Ishikawa (cell line): ENCODE measurements around the gene SLA2.

Experiments
- CEBPB ChIP-seq: IDR thresholded peaks from 2 replicates; pipeline ENCODE4 v1.6.1; 2012
- CREB1 ChIP-seq: IDR thresholded peaks from 2 replicates; pipeline ENCODE4 v1.6.1; 2012; ENCODE audit warnings: low read depth
- EGR1 ChIP-seq: IDR thresholded peaks from 2 replicates; pipeline ENCODE4 v1.6.1; 2012
- EP300 ChIP-seq: IDR thresholded peaks from 2 replicates; pipeline ENCODE4 v1.6.1; 2012; ENCODE audit warnings: borderline replicate concordance
- FOXM1 ChIP-seq: IDR thresholded peaks from 2 replicates; pipeline ENCODE4 v1.6.1; 2012; ENCODE audit warnings: low read depth, borderline replicate concordance
- NFIC ChIP-seq: IDR thresholded peaks from 2 replicates; pipeline ENCODE4 v1.6.1; 2012
- RAD21 ChIP-seq: IDR thresholded peaks from 2 replicates; pipeline ENCODE4 v1.6.1; 2012; ENCODE audit warnings: low read depth
- TAF1 ChIP-seq: IDR thresholded peaks from 2 replicates; pipeline ENCODE4 v1.6.1; 2012; ENCODE audit warnings: low read depth, mild to moderate bottlenecking
- TCF12 ChIP-seq: IDR thresholded peaks from 2 replicates; pipeline ENCODE4 v1.6.1; 2012; ENCODE audit warnings: low read depth
- TEAD4 ChIP-seq: IDR thresholded peaks from 2 replicates; pipeline ENCODE4 v1.6.1; 2012
- YY1 ChIP-seq: IDR thresholded peaks from 2 replicates; pipeline ENCODE4 v1.6.1; 2012; ENCODE audit warnings: low read depth
- ZBTB7A ChIP-seq: IDR thresholded peaks from 2 replicates; pipeline ENCODE4 v1.6.1; 2012; ENCODE audit warnings: low read depth
- TF ChIP-seq, protein P1 (sequence below): IDR thresholded peaks from 2 replicates; pipeline ENCODE4 v1.6.1; 2012
- TF ChIP-seq, protein P2 (sequence below): IDR thresholded peaks from 2 replicates; pipeline ENCODE4 v1.6.1; 2012
- TF ChIP-seq, protein P3 (sequence below): IDR thresholded peaks from 2 replicates; pipeline ENCODE4 v1.6.1; 2012; ENCODE audit warnings: low read depth, mild to moderate bottlenecking

SLA2 gene

DNA sequence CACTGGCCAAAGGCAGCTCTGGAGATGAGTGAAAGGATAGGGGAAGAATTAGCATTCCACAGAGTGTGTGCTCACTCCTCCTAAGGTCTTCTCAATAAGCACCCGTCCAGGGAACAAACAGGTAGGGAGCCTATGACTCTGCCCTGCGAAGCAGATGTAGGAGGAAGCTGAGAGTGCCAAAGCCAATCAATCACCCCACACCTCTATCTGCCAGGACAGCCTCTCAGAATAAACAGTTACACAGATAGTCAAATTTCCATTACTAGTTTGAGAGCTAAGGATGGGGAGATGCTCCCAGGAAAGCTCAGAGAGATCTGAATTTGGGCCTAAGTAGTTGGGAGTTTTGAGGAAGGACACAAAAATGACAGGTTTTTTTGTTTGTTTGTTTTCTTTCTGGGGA lies 40.5 kb upstream of the SLA2 start:
- TF ChIP-seq CREB1 (no peak), CEBPB (no peak), FOXM1 (no peak), YY1 (no peak), TCF12 (no peak), ZBTB7A (no peak), TEAD4 (no peak), TAF1 (no peak), NFIC (no peak)
- TF ChIP-seq, protein P1, sequence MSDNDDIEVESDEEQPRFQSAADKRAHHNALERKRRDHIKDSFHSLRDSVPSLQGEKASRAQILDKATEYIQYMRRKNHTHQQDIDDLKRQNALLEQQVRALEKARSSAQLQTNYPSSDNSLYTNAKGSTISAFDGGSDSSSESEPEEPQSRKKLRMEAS = no peak
- TF ChIP-seq, protein P2, sequence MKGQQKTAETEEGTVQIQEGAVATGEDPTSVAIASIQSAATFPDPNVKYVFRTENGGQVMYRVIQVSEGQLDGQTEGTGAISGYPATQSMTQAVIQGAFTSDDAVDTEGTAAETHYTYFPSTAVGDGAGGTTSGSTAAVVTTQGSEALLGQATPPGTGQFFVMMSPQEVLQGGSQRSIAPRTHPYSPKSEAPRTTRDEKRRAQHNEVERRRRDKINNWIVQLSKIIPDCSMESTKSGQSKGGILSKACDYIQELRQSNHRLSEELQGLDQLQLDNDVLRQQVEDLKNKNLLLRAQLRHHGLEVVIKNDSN = no peak
- TF ChIP-seq, protein P3, sequence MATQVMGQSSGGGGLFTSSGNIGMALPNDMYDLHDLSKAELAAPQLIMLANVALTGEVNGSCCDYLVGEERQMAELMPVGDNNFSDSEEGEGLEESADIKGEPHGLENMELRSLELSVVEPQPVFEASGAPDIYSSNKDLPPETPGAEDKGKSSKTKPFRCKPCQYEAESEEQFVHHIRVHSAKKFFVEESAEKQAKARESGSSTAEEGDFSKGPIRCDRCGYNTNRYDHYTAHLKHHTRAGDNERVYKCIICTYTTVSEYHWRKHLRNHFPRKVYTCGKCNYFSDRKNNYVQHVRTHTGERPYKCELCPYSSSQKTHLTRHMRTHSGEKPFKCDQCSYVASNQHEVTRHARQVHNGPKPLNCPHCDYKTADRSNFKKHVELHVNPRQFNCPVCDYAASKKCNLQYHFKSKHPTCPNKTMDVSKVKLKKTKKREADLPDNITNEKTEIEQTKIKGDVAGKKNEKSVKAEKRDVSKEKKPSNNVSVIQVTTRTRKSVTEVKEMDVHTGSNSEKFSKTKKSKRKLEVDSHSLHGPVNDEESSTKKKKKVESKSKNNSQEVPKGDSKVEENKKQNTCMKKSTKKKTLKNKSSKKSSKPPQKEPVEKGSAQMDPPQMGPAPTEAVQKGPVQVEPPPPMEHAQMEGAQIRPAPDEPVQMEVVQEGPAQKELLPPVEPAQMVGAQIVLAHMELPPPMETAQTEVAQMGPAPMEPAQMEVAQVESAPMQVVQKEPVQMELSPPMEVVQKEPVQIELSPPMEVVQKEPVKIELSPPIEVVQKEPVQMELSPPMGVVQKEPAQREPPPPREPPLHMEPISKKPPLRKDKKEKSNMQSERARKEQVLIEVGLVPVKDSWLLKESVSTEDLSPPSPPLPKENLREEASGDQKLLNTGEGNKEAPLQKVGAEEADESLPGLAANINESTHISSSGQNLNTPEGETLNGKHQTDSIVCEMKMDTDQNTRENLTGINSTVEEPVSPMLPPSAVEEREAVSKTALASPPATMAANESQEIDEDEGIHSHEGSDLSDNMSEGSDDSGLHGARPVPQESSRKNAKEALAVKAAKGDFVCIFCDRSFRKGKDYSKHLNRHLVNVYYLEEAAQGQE = no peak

DNA sequence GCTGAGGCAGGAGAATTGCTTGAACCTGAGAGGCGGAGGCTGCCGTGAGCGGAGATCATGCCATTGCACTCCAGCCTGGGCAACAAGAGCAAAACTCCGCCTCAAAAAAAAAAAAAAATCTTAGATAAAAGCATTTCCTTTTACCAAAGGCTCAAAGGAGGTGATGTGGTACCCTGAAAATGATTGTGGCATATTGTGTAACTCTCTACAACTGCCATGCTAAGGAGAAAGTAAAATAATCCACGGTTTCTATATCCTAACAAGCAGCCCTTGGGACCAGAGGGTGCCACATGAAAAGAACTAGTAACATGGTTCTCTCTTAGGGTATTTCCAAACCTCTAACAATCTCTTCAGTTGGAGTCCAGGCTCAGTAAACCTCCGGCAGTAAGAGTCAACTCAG lies 38.8 kb upstream of the SLA2 start:
- TF ChIP-seq, protein P2 = no peak
- TF ChIP-seq NFIC (no peak), TAF1 (no peak), ZBTB7A (no peak), CREB1 (no peak), TEAD4 (no peak), TCF12 (no peak), YY1 (no peak), FOXM1 (no peak), RAD21 (no peak), CEBPB (no peak)
- TF ChIP-seq, protein P1 = no peak

DNA sequence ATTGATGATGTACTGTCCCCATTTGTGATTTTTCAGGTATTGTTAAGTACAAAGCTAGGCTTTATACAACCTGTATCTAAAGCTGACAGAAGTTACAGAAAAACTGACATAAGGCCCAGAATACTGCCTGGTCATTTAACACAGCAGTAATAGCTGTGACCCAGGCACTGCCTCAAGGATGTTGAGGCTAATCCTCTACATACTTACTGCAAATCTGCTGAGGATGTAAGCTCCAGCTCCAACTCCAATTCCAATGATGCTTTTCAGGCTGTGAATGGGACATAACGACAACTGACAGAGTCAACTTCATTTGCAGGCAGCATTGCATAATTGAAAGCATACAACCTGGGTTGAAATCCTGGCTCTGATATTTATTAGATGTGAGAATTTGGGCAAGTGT lies 36.3 kb upstream of the SLA2 start:
- TF ChIP-seq ZBTB7A (no peak), YY1 (no peak), EP300 (no peak), NFIC (no peak), TCF12 (no peak), FOXM1 (no peak), CREB1 (no peak), TEAD4 (no peak), TAF1 (no peak), CEBPB (no peak), EGR1 (no peak), RAD21 (no peak)
- TF ChIP-seq, protein P3 = no peak
- TF ChIP-seq, protein P1 = no peak
- TF ChIP-seq, protein P2 = no peak

DNA sequence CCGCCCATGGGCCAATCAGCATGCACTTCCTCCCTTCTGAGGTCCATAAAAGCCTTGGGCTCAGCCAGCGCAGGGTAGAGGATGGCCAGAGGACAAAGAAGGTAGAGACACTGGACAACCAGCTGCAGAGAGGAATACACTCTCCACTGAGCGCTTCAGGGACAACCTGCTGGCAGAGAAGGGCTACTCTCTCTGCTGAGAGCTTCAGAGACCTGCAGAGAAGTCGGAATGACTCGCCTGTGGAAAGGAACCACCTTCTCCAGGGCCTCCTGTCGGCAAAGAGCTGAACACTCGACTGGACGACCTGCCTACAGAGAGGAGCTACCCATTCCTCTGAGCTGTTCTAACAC lies 31.4 kb upstream of the SLA2 start:
- no peak for TF ChIP-seq EGR1
- TF ChIP-seq CREB1 = no peak
- no peak for TF ChIP-seq EP300
- TF ChIP-seq YY1 = no peak
- no peak for TF ChIP-seq CEBPB
- TF ChIP-seq, protein P3 = no peak
- TF ChIP-seq, protein P2 = no peak
- no peak for TF ChIP-seq TEAD4
